Uterus (tissue), 2 donors: ENCODE measurements around the gene PGBD5.

Source experiments
- POLR2A ChIP-seq, 2 donors: fragments of 450-650 bp; IDR thresholded peaks; one replicate each; pipeline ENCODE4 v1.6.1; 2016; ENCODE audit warnings: antibody characterized with exemption in 2 of 2, mild to moderate bottlenecking in 1 of 2, moderate library complexity in 1 of 2
- TF ChIP-seq, protein P1 (sequence below), 4 experiments: fragments of 200-600 bp in 2 of 4; fragments of 450-650 bp in 2 of 4; sonication (generic) in 2 of 4; IDR thresholded peaks; one replicate each; pipeline ENCODE4 v1.5.1; 2016 to 2019; ENCODE audit warnings: antibody characterized with exemption in 4 of 4, mild to moderate bottlenecking in 2 of 4, moderate library complexity in 1 of 4

DNA sequence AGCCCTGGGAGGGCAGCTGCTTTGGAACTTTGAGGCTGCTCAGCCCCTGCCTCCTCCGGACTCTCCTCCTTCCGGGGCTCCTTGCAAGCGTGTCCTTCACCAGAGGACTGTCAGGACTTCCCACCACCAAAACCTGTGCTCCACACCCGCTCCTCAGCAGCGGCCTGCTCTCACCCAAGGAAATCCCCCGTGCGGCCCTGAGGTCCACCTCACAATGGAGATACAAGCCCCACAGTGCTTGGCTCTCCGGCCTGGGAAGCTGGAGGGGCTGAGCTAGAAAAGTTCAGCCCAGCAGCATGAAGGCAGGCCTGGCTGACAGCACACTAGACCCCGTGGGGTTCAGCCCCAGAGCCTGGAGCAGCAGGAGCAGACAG lies 33.6 kb downstream of the PGBD5 start:
- TF ChIP-seq, protein P1, sequence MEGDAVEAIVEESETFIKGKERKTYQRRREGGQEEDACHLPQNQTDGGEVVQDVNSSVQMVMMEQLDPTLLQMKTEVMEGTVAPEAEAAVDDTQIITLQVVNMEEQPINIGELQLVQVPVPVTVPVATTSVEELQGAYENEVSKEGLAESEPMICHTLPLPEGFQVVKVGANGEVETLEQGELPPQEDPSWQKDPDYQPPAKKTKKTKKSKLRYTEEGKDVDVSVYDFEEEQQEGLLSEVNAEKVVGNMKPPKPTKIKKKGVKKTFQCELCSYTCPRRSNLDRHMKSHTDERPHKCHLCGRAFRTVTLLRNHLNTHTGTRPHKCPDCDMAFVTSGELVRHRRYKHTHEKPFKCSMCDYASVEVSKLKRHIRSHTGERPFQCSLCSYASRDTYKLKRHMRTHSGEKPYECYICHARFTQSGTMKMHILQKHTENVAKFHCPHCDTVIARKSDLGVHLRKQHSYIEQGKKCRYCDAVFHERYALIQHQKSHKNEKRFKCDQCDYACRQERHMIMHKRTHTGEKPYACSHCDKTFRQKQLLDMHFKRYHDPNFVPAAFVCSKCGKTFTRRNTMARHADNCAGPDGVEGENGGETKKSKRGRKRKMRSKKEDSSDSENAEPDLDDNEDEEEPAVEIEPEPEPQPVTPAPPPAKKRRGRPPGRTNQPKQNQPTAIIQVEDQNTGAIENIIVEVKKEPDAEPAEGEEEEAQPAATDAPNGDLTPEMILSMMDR (IDR thresholded peaks at IDR 0.05): no peak
- no peak for TF ChIP-seq POLR2A (IDR thresholded peaks at IDR 0.05)
